HFF-Myc (cell line): ENCODE measurements around the gene TSPAN12.

ENCODE experiments used
- DNase-seq: peaks from one replicate; pipeline ENCODE4 v3.0.0-alpha.2; 2011; ENCODE audit warnings: low read depth; ENCODE audit errors: extremely low read depth
- H3K4me3 ChIP-seq: replicated peaks from 2 replicates; pipeline ENCODE4 v1.5.1; 2011; ENCODE audit warnings: low read depth, mild to moderate bottlenecking, control low read depth, low read length
- CTCF ChIP-seq: IDR thresholded peaks from 2 replicates; pipeline ENCODE4 v1.5.1; 2012; ENCODE audit warnings: mild to moderate bottlenecking, low read depth, low read length, control low read depth; ENCODE audit errors: missing control alignments

TSPAN12 gene

GRCh38 chr7:120797026-120797645 lies 60.8 kb downstream of the TSPAN12 start:
- no peak for TF ChIP-seq CTCF
- DNase-seq, result no peak
- H3K4me3 ChIP-seq, result no peak overlapping the region

DNA sequence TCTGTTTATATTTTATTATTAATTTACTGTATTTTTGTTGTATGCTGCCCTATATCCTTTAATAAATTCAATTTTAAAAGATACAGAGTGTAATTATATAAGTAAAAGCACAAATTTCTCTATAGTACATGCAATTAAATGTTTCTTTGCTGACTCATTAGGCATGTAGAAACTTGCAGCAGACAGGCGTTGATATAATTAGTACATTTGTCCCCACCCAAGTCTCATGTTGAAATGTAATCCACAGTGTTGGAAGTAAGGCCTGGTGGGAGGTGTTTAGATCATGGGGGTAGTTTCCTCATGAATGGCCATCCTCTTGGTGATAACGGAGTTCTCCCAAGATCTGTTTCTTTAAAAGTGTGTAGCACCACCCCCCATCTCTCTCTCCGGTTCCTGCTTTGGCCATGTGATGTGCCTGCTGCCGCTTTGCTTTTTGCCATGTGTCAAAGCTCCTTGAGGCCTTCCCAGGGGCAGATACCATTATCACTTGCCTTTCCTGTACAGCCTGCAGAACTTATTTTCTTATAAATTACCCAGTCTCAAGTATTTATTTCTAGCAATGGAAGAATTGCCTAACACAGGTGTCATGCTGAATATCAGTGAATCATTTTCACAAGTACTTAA lies 63.7 kb downstream of the TSPAN12 start:
- DNase-seq, result no peak
- no peak for TF ChIP-seq CTCF
- H3K4me3 ChIP-seq, result no peak overlapping the region

DNA sequence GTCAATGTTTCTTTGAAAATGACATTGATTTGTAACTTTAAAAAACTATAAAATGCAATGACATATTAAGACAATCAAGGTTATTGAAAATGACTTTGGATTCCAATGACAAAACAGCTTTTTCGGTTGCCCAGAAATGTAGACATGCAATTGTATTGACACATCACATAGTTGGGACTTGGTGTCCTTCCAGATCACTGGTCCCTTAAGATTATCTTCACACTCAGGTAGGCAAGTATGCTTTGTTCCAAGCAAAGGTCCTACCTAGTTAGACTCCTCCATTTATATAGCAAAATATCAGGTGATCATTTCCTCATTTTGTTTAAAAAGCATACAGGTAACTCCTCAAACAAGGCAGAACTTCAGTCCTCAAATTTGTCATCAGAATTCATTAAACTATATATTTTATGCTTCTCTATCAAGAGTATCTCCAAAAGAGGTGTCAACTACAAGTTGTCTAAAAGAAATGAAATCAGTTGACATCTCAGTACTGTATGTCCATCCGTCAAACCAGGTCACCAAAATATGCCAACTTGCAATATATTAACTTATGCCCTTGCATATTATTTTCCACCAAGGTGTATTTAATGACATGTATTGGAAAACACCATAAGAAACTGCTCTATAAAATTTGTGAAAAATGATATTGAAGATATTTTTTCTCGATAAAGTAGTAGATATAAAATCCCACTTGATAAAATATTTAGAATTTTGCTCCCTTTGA lies 64.6 kb downstream of the TSPAN12 start:
- H3K4me3 ChIP-seq, result no peak overlapping the region
- DNase-seq, result no peak
- no peak for TF ChIP-seq CTCF

DNA sequence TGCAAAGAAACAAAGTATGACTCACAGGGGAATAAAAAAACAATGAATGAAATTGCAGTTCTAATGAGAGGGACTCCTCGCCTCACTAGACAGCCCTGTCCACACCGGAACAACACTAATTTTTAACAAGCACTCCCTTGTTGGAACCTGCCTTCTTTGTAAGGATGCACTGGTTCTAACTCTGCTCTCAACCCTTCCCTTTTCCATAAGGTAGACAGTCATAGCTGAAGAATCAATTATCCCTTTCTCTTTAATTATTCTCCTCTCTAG lies 65.1 kb downstream of the TSPAN12 start:
- TF ChIP-seq CTCF, result no peak
- DNase-seq, result no peak

DNA sequence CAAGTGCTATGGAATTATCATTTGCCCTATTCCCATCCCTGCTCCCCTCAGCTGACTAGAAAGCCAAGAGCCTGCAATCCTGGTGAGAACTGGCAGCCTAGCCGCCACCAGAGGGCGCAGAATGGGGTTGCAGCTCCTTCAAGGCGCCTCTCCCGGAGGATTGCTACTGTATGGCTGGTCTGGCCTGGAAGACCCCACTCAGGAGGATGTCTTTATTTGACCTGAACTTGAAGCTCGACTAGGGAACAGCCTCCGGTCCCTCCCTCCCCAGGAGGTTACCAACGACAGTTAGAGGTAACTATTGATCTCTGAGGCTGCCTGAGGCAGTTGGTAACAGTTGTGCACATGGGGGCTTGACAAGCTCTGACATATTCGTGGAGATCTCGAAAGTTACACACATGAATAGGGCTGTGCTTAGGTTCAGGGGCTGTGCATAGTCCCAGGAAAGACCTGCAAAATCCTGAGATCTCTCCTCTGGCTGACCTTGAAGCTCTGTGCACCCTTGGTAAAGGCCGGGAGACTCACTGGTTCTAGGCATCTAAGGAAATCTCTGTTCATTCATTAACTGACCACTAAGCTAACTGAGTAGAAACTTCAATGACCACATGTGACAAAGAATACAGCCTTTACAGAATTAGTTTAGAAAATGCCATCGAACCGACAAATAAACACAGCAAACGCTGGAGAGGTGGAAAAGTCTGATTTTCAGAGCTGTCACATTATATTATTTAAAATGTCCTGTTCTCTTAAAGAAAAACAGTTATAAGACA lies 65.7 kb downstream of the TSPAN12 start:
- no peak overlapping the region for H3K4me3 ChIP-seq
- DNase-seq, result peak; percentile 25
- peak; percentile 99 for TF ChIP-seq CTCF

More for the DNA sequence above, 65.1 kb downstream of the TSPAN12 start:
- H3K4me3 ChIP-seq, result no peak overlapping the region

- H3K4me3 ChIP-seq, result no peak overlapping the region
- TF ChIP-seq CTCF, result no peak
- DNase-seq, result no peak
These were observed 72.8 kb downstream of the TSPAN12 start for GRCh38 chr7:120785095-120785494.
